Muscle layer of duodenum (tissue), 2 donors: ENCODE results near the gene FCN1.

Source experiments
- H3K27ac ChIP-seq: one replicate; pipeline ENCODE4 v1.7.0; 2013; ENCODE audit warnings: mild to moderate bottlenecking, low read length
- H3K27me3 ChIP-seq: one replicate; pipeline ENCODE4 v1.7.0; 2013; ENCODE audit warnings: low read depth, mild to moderate bottlenecking, control low read depth, low read length
- H3K36me3 ChIP-seq, 2 donors: one replicate each; pipeline ENCODE4 v1.7.0; 2013; ENCODE audit warnings: low read length in 2 of 2, control low read depth in 1 of 2, mild to moderate bottlenecking in 1 of 2; ENCODE audit not compliant: insufficient read depth in 2 of 2, control insufficient read depth in 1 of 2
- H3K4me1 ChIP-seq, 2 donors: one replicate each; pipeline ENCODE4 v1.7.0; 2013; ENCODE audit warnings: low read length in 2 of 2, mild to moderate bottlenecking in 2 of 2, control low read depth in 1 of 2, moderate library complexity in 1 of 2; ENCODE audit not compliant: insufficient read depth in 2 of 2, control insufficient read depth in 1 of 2
- H3K4me3 ChIP-seq, 2 donors: one replicate each; pipeline ENCODE4 v1.7.0; 2013; ENCODE audit warnings: low read length in 2 of 2, low read depth in 1 of 2, mild to moderate bottlenecking in 1 of 2
- H3K9me3 ChIP-seq, 2 donors: one replicate each; pipeline ENCODE4 v1.7.0; 2013; ENCODE audit warnings: low read length in 2 of 2, control low read depth in 1 of 2, mild to moderate bottlenecking in 1 of 2; ENCODE audit not compliant: control insufficient read depth in 1 of 2
- donor health status: healthy.

The FCN1 gene

DNA sequence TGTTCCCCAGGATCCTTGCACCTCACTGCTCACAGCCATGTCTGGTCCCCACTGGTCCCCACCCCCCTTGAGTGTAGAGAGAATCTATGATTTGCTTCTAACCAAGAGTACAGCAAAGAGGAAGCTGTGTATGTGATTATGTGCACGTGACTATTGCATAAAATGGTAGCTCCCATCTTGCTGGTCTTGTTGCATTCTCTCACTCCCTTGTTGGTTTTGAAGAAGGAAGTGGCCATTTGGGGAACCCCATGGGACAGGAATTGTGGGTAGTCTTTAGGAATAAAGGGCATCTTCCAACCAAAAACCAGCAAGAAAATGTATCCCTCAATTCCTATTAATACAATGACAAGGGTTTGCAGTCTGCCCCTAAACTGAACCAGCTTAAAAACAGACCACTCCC is 42.3 kb downstream of the FCN1 start:
- H3K9me3 ChIP-seq = no peaks in the 10 kb centered on the region
- no peak overlapping the region for H3K4me3 ChIP-seq
- no peaks in the 10 kb centered on the region for H3K4me1 ChIP-seq

DNA sequence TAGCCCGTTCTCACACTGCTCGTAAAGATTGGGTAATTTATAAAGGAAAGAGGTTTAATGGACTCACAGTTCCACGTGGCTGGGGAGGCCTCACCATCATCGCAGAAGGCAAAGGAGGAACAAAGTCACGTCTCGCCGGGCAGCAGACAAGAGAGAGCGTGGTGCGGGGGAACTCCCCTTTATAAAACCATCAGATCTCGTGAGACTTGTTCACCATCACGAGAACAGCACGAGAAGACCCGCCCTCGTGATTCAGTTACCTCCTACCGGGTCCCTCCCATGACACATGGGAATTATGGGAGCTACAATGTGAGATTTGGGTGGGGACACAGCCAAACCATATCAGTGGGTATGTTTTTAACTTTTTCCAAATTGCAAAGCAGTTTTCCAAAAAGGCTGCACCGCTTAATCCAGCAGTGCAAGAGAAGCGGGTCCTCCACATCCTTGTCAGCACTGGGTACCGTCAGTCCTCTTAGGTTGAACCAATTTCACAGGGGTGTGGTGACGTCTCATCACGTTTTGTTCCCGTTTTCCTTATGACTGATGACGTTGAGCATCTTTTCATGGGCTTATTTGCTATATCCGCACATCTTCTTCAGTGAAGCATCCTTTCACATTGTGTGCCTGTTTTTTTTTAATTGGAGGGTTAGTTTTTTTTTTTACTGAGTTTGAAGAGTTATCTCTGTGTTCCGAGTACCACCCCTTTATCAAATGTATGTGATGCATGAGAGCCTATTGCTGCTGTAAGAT is 45.1 kb downstream of the FCN1 start:
- no peaks in the 10 kb centered on the region for H3K36me3 ChIP-seq
- H3K27me3 ChIP-seq = no peaks in the 10 kb centered on the region
- H3K4me1 ChIP-seq = no peaks in the 10 kb centered on the region
- H3K27ac ChIP-seq = no peak overlapping the region
- H3K9me3 ChIP-seq = no peaks in the 10 kb centered on the region
- no peak overlapping the region for H3K4me3 ChIP-seq

More for the DNA sequence above, 42.3 kb downstream of the FCN1 start:
- no peak overlapping the region for H3K27ac ChIP-seq
- H3K36me3 ChIP-seq = no peaks in the 10 kb centered on the region
- no peaks in the 10 kb centered on the region for H3K27me3 ChIP-seq

DNA sequence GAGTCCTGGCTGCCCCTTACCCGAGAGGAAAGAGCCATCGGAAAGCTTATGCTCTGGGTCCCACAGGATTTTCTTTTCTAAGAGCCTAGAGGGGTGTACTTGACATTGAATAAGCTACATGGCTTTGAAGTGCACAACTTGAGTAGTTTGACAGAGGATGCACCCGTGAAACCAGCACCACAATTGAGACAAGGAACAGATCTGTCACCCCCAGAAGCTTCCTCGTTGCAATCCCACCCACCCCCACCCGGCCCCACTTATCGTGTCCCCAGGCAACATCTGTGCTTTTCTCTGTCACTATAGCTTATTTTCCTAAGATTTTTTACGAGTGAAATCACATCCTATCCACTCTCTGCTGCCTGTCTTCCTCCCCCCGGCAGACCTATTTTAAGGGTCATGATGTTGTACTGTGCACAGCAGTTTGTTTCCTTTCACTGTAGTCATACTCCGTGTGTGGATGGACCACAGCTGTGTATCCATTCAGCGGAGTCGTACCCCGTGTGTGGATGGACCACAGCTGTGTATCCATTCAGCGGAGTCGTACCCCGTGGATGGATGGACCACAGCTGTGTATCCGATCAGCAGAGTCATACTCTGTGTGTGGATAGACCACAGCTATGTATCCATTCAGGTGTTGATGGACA is 45.9 kb downstream of the FCN1 start:
- Histone ChIP-seq H3K9me3 (no peaks in the 10 kb centered on the region), H3K27me3 (no peaks in the 10 kb centered on the region), H3K4me1 (no peaks in the 10 kb centered on the region), H3K27ac (no peak overlapping the region), H3K4me3 (no peak overlapping the region), H3K36me3 (no peaks in the 10 kb centered on the region)

DNA sequence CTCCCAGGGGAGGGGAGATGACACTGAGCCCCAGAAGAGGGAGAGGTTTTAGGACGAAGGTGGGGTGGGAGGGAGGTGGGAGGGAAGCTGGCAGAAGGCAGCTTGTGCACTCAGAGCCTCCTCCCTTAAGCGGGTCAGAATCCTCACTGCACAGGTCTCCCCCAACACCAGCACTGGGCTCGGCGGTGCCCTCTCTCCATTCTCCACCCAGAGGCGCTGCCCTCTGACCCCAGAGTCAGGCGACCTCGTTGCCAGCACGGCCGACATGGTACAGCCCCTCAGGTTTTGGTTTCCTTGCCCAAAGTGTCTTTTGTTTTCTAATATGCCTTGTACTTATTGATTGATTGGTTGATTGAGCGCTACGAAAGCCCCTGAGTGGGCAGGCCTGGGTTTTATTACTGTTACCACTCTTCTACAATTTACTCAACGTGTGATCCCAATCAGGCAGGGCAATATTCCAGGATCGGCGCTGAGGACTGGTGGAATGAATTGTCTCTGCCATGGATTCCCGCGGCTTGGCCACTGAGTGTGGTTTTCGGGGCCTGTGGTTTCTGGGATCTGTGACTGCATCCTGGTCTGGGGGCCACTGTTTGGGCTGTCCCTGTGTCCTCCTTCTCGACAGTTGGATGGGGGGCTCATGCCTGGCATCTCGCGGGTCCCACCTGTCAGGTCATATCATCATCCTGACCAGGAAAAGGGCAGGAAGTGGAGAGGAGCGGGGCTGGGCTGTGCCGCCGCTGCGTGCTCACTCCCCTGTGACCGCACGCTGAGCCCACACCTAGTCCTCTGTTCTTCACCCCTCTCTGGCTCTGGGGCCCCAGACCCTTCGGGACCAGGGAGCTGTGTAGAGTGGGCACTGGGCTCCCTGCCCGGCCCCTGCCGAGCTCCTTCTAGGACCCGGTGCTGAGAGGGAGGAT is 46.7 kb downstream of the FCN1 start:
- H3K4me1 ChIP-seq = no peaks in the 10 kb centered on the region
- no peaks in the 10 kb centered on the region for H3K27me3 ChIP-seq
- H3K9me3 ChIP-seq = no peaks in the 10 kb centered on the region
- H3K27ac ChIP-seq = no peak overlapping the region
- no peaks in the 10 kb centered on the region for H3K36me3 ChIP-seq
- no peak overlapping the region for H3K4me3 ChIP-seq

DNA sequence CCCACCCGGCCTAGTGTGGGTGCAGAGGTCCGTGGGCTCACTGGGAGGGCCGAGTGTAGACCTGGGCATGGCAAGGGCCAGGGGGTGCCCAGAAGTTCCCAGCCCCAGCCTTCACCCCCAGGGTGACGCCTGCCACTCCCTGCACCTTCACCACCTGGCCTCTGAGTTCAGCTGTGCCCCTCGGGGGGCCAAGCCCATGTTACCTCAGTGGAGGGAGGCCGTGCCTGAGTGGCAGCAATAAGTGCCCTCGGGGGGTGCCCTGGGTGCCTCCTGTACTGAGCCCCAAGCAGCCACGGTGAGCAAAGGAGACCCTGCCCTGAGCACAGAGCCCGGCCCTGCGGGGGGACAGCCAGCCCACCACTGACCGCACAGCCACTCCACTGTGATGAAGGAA is 47.4 kb downstream of the FCN1 start:
- no peak overlapping the region for H3K27ac ChIP-seq
- no peaks in the 10 kb centered on the region for H3K9me3 ChIP-seq
- H3K4me1 ChIP-seq = no peaks in the 10 kb centered on the region
- no peak overlapping the region for H3K4me3 ChIP-seq
- no peaks in the 10 kb centered on the region for H3K27me3 ChIP-seq
- no peaks in the 10 kb centered on the region for H3K36me3 ChIP-seq

DNA sequence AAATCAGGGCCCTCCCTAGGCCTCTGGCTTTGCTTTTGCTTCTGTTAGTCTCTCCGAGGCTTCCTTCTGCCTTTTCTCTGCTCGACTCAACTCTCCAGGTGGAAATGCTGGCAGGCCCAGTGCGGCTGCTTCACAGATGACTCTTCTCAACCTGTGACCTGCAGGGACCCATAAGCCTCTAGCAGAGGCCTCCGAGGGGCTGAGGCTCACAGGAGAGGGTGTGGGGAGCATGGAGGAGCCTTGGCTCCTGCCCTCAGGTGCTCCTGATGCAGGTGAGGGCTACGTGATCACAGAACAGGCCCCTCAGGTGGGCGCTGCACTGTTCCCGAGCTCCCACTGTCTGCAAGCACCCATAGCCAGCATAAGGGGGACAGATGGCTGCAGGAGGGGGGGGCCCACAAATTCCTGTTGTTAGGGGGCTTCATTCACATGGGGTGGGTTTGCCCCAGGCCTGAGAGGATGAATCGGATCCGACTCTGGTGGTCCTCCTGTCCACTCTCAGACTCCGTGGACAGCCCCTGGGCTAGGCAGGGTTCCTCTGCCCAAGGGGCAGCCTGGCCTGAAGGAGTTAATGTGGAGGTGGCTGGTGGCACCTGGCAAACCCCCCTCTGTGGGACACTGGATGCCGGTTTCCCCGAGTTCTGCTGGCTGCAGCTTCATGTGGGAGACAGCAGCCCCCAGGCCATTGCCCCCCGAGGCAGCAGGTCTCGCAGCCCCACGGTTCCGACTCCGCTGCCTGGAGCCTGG is 48.0 kb downstream of the FCN1 start:
- H3K27me3 ChIP-seq = no peaks in the 10 kb centered on the region

DNA sequence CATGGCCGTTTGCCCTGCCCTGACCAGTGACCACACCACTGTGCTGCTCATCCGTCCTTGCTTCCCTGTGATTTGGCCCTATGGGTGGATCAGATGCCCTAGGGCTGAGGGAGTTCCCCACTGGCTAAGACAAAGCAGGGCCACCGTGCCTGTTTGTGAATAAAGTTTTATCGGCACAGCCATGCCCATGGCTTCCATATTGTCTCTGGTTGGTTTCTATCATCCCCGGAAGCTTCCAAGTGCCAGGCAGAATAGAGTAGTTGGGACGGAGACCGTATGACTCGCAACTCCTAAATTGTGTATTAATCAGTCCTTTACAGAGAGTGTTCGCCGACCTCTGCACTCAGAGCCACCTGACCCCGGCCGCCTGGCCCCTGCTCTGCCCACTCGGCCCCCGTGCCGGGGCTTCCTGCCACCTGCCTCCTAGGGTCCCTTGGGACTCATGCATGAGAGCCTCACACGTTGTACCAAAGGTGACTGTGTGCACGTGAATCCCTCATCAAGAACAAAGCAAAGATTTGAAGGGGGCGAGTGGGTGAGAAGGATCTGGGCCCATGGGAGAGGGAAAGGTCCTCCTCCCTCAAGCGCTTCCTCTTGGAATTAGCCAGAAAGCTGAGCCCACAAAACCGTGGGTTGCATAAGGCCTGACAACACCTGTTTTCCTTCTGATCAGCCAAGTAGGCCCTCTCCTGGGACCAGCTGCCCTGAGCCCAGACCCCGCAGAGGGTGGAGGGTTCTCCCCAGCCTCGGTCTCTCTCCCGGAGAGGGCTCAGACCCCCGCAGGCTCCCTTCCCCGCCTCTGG is 48.8 kb downstream of the FCN1 start:
- Histone ChIP-seq H3K27ac (no peak overlapping the region), H3K27me3 (no peaks in the 10 kb centered on the region), H3K4me1 (no peaks in the 10 kb centered on the region), H3K9me3 (no peaks in the 10 kb centered on the region), H3K36me3 (no peaks in the 10 kb centered on the region), H3K4me3 (no peak overlapping the region)

More for the DNA sequence above, 48.0 kb downstream of the FCN1 start:
- Histone ChIP-seq H3K27ac (no peak overlapping the region), H3K9me3 (no peaks in the 10 kb centered on the region), H3K4me3 (no peak overlapping the region), H3K4me1 (no peaks in the 10 kb centered on the region), H3K36me3 (no peaks in the 10 kb centered on the region)

DNA sequence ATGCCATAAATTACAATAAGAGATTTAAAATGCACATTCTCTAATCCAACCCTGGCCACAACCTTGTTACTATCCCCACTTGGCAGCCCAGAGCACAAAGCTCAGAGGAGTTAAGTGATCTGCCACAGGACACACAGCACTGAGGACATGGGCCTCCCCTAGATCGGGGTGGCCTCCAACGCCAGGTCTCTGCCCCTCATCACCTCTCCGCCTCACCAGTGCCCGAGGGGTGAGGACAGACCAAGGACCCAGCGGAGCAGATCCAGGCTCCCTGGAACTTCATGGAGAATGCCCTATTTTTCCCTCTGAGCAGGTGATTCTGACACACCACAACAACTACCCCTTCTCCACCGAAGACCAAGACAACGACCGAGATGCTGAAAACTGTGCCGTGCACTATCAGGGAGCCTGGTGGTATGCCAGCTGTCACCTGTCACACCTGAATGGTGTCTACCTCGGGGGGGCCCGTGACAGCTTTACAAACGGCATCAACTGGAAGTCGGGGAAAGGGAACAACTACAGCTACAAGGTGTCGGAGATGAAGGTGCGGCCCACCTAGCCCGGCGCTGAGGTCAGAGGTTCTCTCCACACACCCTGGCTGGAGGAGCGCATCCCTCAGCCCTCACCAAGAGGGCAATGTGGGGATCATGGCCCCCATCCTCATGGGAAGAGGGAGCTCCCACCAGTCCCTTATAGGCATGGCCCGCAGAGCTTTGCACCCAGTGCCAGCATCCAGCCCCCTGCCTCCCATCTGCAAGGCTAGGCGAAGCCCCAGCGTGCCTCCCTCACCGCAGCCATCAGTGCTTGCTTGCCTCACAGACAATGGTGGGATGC is 49.6 kb downstream of the FCN1 start:
- no peaks in the 10 kb centered on the region for H3K9me3 ChIP-seq
- H3K36me3 ChIP-seq = no peaks in the 10 kb centered on the region
- H3K27me3 ChIP-seq = no peaks in the 10 kb centered on the region
- no peaks in the 10 kb centered on the region for H3K4me1 ChIP-seq
- no peak overlapping the region for H3K27ac ChIP-seq
- no peak overlapping the region for H3K4me3 ChIP-seq

DNA sequence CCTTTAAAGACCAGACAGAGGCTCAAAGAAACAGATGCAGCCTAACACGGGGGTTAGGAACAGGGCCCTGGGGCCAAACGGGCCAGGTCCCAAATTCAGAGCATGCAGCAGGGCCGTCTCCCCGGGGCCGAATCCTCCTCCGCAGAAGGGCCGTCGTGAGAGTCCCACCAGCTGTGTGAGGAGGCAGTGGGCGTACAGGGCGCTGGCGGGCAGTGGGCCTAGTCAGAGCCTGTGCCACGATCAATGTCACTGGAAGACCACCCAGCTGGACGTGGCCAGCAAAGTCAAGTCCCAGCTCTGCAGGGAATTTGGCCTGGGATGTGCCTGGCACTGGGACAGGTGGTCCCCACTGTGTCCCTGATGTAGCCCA is 52.9 kb downstream of the FCN1 start:
- Histone ChIP-seq H3K27me3 (no peaks in the 10 kb centered on the region), H3K9me3 (no peaks in the 10 kb centered on the region), H3K4me1 (no peaks in the 10 kb centered on the region), H3K36me3 (no peaks in the 10 kb centered on the region), H3K4me3 (no peak overlapping the region), H3K27ac (no peak overlapping the region)
